H9 (cell line): ENCODE measurements around the gene PIK3R5. TPM values are rescaled to one million over a fixed set of nuclear protein-coding genes. Genes with fewer than 3 reads are reported as not detected.

ENCODE experiments used
- DNase-seq: peaks from one replicate; pipeline ENCODE4 v3.0.0-alpha.2; 2017
- H2AFZ ChIP-seq: one replicate; pipeline ENCODE4 v1.6.1; 2013; ENCODE audit warnings: mild to moderate bottlenecking, low read length, control low read depth, moderate library complexity
- H2AK5ac ChIP-seq: 2 replicates; pipeline ENCODE4 v1.6.1; 2013; ENCODE audit warnings: low read length, control low read depth, mixed read lengths; ENCODE audit not compliant: insufficient read length
- H2BK120ac ChIP-seq: one replicate; pipeline ENCODE4 v1.6.1; 2013; ENCODE audit warnings: low read depth, mild to moderate bottlenecking, low read length, control low read depth, inconsistent platforms; ENCODE audit not compliant: poor library complexity, severe bottlenecking
- H2BK12ac ChIP-seq: 2 replicates; pipeline ENCODE4 v1.6.1; 2013; ENCODE audit warnings: low read length, control low read depth, mixed read lengths, low read depth; ENCODE audit not compliant: insufficient read length
- H2BK15ac ChIP-seq: 2 replicates; pipeline ENCODE4 v1.6.1; 2013; ENCODE audit warnings: low read depth, low read length, control low read depth
- H2BK20ac ChIP-seq: one replicate; pipeline ENCODE4 v1.6.1; 2013; ENCODE audit warnings: low read depth, mild to moderate bottlenecking, low read length, control low read depth, inconsistent platforms; ENCODE audit not compliant: poor library complexity, severe bottlenecking
- H2BK5ac ChIP-seq: 2 replicates; pipeline ENCODE4 v1.6.1; 2013; ENCODE audit warnings: low read length, control low read depth, mixed read lengths; ENCODE audit not compliant: insufficient read length
- H3K14ac ChIP-seq: 2 replicates; pipeline ENCODE4 v1.6.1; 2013; ENCODE audit warnings: low read length, control low read depth; ENCODE audit not compliant: insufficient read depth
- H3K18ac ChIP-seq: 2 replicates; pipeline ENCODE4 v1.6.1; 2013; ENCODE audit warnings: low read depth, mild to moderate bottlenecking, mixed read lengths, low read length, control low read depth; ENCODE audit not compliant: insufficient read length
- H3K23ac ChIP-seq: 2 replicates; pipeline ENCODE4 v1.6.1; 2013; ENCODE audit warnings: low read length, control low read depth, mixed read lengths, low read depth; ENCODE audit not compliant: insufficient read length
- H3K23me2 ChIP-seq: 2 replicates; pipeline ENCODE4 v1.6.1; 2013; ENCODE audit warnings: low read depth, mild to moderate bottlenecking, mixed read lengths, low read length, control low read depth; ENCODE audit not compliant: insufficient read length, poor library complexity, severe bottlenecking
- H3K27ac ChIP-seq: 2 replicates; pipeline ENCODE4 v1.5.1; 2013; ENCODE audit warnings: low read length, control low read depth, mixed read lengths, low read depth; ENCODE audit not compliant: insufficient read length
- H3K27me3 ChIP-seq: 2 replicates; pipeline ENCODE4 v1.6.1; 2013; ENCODE audit warnings: low read length, control low read depth, inconsistent platforms; ENCODE audit not compliant: insufficient read depth
- H3K4ac ChIP-seq: 2 replicates; pipeline ENCODE4 v1.6.1; 2013; ENCODE audit warnings: low read depth, mild to moderate bottlenecking, control low read depth, inconsistent platforms, low read length, moderate library complexity
- H3K4me1 ChIP-seq: 2 replicates; pipeline ENCODE4 v1.6.1; 2013; ENCODE audit warnings: low read length, control low read depth, inconsistent platforms; ENCODE audit not compliant: insufficient read depth
- H3K4me2 ChIP-seq: 2 replicates; pipeline ENCODE4 v1.6.1; 2013; ENCODE audit warnings: low read length, control low read depth, mixed read lengths; ENCODE audit not compliant: insufficient read length, insufficient read depth
- H3K56ac ChIP-seq: 2 replicates; pipeline ENCODE4 v1.6.1; 2013; ENCODE audit warnings: low read depth, mild to moderate bottlenecking, mixed read lengths, low read length, control low read depth; ENCODE audit not compliant: insufficient read length
- H3K79me1 ChIP-seq: 2 replicates; pipeline ENCODE4 v1.6.1; 2013; ENCODE audit warnings: low read depth, mild to moderate bottlenecking, moderate library complexity, low read length, control low read depth, inconsistent platforms; ENCODE audit not compliant: insufficient read depth, poor library complexity, severe bottlenecking
- H3K79me2 ChIP-seq: 2 replicates; pipeline ENCODE4 v1.6.1; 2013; ENCODE audit warnings: low read length, control low read depth, inconsistent platforms; ENCODE audit not compliant: insufficient read depth
- H3K9ac ChIP-seq: 2 replicates; pipeline ENCODE4 v1.6.1; 2013; ENCODE audit warnings: low read length, control low read depth, mixed read lengths; ENCODE audit not compliant: insufficient read length; ENCODE audit errors: extremely low read depth
- H3K9me3 ChIP-seq: one replicate; pipeline ENCODE4 v1.6.1; 2013; ENCODE audit warnings: low read depth, low read length, inconsistent platforms; ENCODE audit not compliant: control insufficient read depth
- H3T11ph ChIP-seq: one replicate; pipeline ENCODE4 v1.6.1; 2013; ENCODE audit warnings: mild to moderate bottlenecking, low read length, control low read depth, inconsistent platforms
- H4K20me1 ChIP-seq: one replicate; pipeline ENCODE4 v1.6.1; 2013; ENCODE audit not compliant: control insufficient read depth, insufficient read length, insufficient read depth
- H4K5ac ChIP-seq: 2 replicates; pipeline ENCODE4 v1.6.1; 2013; ENCODE audit warnings: low read depth, mild to moderate bottlenecking, mixed read lengths, low read length, control low read depth; ENCODE audit not compliant: insufficient read length
- H4K8ac ChIP-seq: replicated peaks from 2 replicates; pipeline ENCODE4 v1.6.1; 2013; ENCODE audit warnings: low read length, control low read depth, mixed read lengths, low read depth; ENCODE audit not compliant: insufficient read length
- H4K91ac ChIP-seq: 2 replicates; pipeline ENCODE4 v1.6.1; 2013; ENCODE audit warnings: low read depth, mild to moderate bottlenecking, moderate library complexity, mixed read lengths, low read length, control low read depth; ENCODE audit not compliant: insufficient read length
- H3K27ac Mint-ChIP-seq, 3 experiments: 2 replicates in 2 of 3; 3 replicates in 1 of 3; pipeline ENCODE4 v1.8.0; 2020 to 2021; ENCODE audit warnings: mixed read lengths in 3 of 3, mild to moderate bottlenecking in 1 of 3, moderate library complexity in 1 of 3
- H3K27me3 Mint-ChIP-seq: 2 replicates; pipeline ENCODE4 v1.8.0; 2021; ENCODE audit warnings: low read depth, mild to moderate bottlenecking, moderate library complexity, mixed read lengths
- H3K36me3 Mint-ChIP-seq, 3 experiments: 2 replicates in 2 of 3; 3 replicates in 1 of 3; pipeline ENCODE4 v1.8.0; 2020 to 2021; ENCODE audit warnings: low read depth in 3 of 3, mixed read lengths in 3 of 3; ENCODE audit not compliant: insufficient read depth in 1 of 3
- H3K4me1 Mint-ChIP-seq, 2 experiments: 2 replicates each; pipeline ENCODE4 v1.8.0; 2020; ENCODE audit warnings: mixed read lengths in 2 of 2
- H3K4me3 Mint-ChIP-seq, 2 experiments: 2 replicates in 1 of 2; 3 replicates in 1 of 2; pipeline ENCODE4 v1.8.0; 2020 to 2021; ENCODE audit warnings: mild to moderate bottlenecking in 2 of 2, mixed read lengths in 2 of 2, moderate library complexity in 1 of 2
- H3K9me3 Mint-ChIP-seq, 2 experiments: 2 replicates in 1 of 2; 3 replicates in 1 of 2; pipeline ENCODE4 v1.8.0; 2020; ENCODE audit warnings: mild to moderate bottlenecking in 2 of 2, mixed read lengths in 2 of 2, moderate library complexity in 1 of 2
- CTCF ChIP-seq: fragments of 200-600 bp; sonication (generic); conservative IDR thresholded peaks from 3 replicates; pipeline ENCODE4 v1.8.0; 2021; ENCODE audit warnings: antibody characterized with exemption, mild to moderate bottlenecking
- WGBS: extraction: QIAGEN DNeasy Blood & Tissue Kit; methylation state at CpG from one replicate; pipeline ENCODE4 v1.1.7; 2013; ENCODE audit warnings: missing lambda C conversion rate, low lambda C conversion rate, mixed read lengths; ENCODE audit not compliant: insufficient read length; ENCODE audit errors: extremely low coverage; 5-methylcytosine and 5-hydroxymethylcytosine counted together
- total RNA-seq: library from RNA; stranded (reverse); gene quantifications from 2 replicates; pipeline ENCODE4 v1.2.1, GENCODE V29; 2021

PIK3R5 gene
- total RNA-seq, 1 experiment from 2014 or later, result 1.4 TPM

GRCh38 chr17:8870406-8871040 lies 95.0 kb downstream of the PIK3R5 start:
- Mint-ChIP-seq H3K27ac (no peak overlapping the region), H3K27me3 (peaks cover 18% of the 10 kb centered on the region), H3K9me3 (no peaks in the 10 kb centered on the region; a peak in 1 of 5 replicates), H3K36me3 (no peaks in the 10 kb centered on the region; a peak in 1 of 7 replicates), H3K4me3 (no peak overlapping the region), H3K4me1 (peaks cover 16 to 24% of the 10 kb centered on the region in 2 experiments)
- Histone ChIP-seq H3K27me3 (no peaks in the 10 kb centered on the region), H2BK20ac (no peak overlapping the region), H4K20me1 (no peaks in the 10 kb centered on the region), H3K23ac (no peak overlapping the region), H4K91ac (no peak overlapping the region), H4K5ac (no peak overlapping the region), H2AK5ac (no peak overlapping the region), H2AFZ (no peak overlapping the region), H3K79me2 (no peaks in the 10 kb centered on the region), H3K9ac (no peak overlapping the region), H3K56ac (no peak overlapping the region), H3K4me1 (no peaks in the 10 kb centered on the region; the same call in 1 of the 2 replicates), H2BK12ac (no peak overlapping the region), H3K79me1 (no peaks in the 10 kb centered on the region), H3K4me2 (no peak overlapping the region), H3T11ph (no peak overlapping the region), H3K9me3 (no peaks in the 10 kb centered on the region), H4K8ac (no peak overlapping the region), H3K23me2 (no peaks in the 10 kb centered on the region), H3K27ac (no peak overlapping the region), H2BK15ac (no peak overlapping the region), H3K14ac (no peak overlapping the region), H2BK120ac (no peak overlapping the region), H3K18ac (no peak overlapping the region), H2BK5ac (no peak overlapping the region), H3K4ac (no peak overlapping the region)
- no CpG with 5 or more reads among the region's 13 CpGs for WGBS
- no peak for TF ChIP-seq CTCF
- peak; percentile 19 for DNase-seq
